Activated CD8-positive, alpha-beta memory T cell treated with anti-CD3 and anti-CD28 coated beads for 36 hours (primary cell): ENCODE results near the gene ZNF597. TPM values are rescaled to one million over a fixed set of nuclear protein-coding genes. Genes with fewer than 3 reads are reported as not detected.
"Not testable (repeated sequence)": the region's sequence is repeated elsewhere in the genome, so short reads cannot be mapped to it uniquely, and the experiment has no call there.

Source experiments
- CTCF ChIA-PET: fragments of 350-600 bp; sonication (Branson Sonifier 250); formaldehyde crosslinking; loops from one replicate; lab custom pipeline; 2021; ENCODE audit warnings: antibody characterized with exemption; lab: Charles Lee
- POLR2A ChIA-PET: fragments of 350-600 bp; sonication (Branson Sonifier 250); formaldehyde crosslinking; loops from one replicate; lab custom pipeline; 2021; ENCODE audit warnings: antibody characterized with exemption; lab: Charles Lee
- total RNA-seq, 2 experiments: library from RNA; stranded (reverse); gene quantifications; one replicate each; pipeline ENCODE4 v1.2.3, GENCODE V29; 2021

Gene ZNF597
- total RNA-seq, 2 experiments from 2014 or later: 1.9 to 2.2 TPM

DNA sequence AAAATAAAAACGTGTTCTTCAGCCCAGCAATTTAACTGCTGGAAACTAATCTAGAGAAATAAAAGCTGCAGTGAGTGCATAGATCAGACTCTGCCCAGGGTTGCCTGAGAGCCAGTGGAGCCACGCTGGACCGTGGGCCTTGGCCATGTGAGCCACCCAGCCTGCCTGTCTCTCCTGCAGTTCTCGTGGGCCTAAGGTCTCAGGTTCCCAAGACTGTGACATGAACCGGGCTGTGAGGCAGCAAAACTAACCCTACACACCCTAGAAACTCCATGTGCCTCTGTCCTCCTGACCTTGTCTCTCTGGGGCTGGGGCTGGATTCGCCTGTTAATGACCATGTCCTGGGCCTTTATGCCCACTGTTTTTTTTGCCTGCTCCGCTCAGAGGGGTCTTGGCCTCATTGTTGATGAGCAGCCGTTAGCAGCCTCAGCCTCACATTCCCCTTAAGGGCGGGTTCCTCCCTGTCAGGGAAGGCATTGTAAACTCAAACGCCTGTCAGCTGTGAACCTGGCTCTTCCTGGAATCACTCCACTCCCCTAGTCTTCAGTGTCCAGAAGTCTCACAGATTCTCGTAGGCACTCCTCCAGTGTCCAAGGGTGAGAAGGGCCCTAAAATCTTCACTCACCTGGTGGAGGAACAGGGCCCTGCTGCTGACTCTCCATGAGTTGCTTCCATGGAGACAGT, 35.1 kb upstream of the ZNF597 start:
- ChIA-PET CTCF (no interaction called here), POLR2A (no interaction called here)

DNA sequence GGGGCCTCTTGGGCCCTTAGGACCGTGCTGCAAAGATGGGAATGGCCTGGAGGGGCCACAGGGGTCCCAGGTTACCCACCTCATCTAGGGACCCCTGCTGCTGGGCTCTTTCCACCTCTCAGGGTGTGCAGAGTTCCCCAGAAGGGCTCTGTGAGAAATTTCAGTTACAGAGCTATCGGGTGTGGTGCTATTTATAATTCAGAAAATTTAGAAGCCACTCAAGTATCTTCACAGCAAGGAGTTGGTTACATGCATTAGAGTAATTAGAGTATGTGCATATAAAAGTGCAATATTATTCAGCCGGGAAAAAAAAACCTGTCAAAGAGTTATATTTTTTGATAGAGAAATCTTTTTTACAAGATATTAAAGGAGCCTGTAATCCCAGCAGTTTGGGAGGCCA, 33.1 kb upstream of the ZNF597 start:
- POLR2A ChIA-PET: no interaction called here
- CTCF ChIA-PET: no interaction called here

DNA sequence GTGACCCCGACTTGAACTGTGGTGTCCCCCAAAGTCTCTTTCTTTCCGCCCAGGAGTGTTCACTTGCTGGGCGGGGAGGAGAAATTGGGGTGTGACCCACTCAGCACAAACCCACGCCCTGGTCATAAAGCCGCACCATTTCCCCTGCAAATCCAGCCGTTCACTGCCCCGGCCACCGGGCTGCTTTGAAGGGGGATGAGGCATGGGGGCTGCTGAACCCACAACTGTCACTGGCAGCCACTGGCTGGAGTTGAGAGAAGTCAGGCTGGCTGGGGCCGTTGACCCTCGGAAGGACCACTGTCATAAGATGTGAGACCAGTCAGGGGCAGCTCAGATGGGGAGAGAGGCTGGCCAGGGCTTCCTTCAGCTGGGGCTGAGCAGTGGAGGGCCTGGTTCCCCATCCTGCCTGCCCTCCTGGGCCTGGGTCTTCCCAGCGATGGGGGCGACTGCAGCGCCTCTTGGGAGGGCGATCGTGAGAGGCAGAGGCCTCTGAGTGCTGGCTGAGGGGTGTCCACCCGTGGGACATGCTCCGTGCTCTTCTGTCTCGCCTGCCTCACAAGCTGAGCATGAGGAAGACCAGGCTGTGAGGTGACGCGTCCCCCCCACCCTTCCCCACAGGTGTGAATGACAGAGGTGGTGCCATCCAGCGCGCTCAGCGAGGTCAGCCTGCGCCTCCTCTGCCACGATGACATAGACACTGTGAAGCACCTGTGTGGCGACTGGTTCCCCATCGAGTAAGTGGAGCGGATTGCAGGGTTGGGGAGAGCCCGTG, 32.5 kb upstream of the ZNF597 start:
- POLR2A ChIA-PET: no interaction called here
- CTCF ChIA-PET: no interaction called here

DNA sequence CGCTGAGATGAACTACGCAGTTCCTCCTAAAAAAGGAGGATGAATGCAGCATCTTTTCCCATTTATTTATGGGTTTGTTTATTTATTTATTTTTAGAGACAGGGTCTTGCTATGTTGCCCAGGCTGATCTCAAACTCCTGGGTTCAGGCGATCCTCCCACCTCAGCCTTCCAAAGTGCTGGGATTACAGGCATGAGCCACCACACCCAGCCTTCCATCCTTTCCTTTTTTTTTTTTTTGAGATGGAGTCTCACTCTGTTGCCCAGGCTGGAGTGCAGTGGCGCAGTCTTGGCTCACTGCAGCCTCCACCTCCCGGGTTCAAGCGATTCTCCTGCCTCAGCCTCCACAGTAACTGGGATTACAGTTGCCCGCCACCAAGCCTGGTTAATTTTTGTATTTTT, 31.6 kb upstream of the ZNF597 start:
- POLR2A ChIA-PET, CTCF ChIA-PET: not testable (repeated sequence)

DNA sequence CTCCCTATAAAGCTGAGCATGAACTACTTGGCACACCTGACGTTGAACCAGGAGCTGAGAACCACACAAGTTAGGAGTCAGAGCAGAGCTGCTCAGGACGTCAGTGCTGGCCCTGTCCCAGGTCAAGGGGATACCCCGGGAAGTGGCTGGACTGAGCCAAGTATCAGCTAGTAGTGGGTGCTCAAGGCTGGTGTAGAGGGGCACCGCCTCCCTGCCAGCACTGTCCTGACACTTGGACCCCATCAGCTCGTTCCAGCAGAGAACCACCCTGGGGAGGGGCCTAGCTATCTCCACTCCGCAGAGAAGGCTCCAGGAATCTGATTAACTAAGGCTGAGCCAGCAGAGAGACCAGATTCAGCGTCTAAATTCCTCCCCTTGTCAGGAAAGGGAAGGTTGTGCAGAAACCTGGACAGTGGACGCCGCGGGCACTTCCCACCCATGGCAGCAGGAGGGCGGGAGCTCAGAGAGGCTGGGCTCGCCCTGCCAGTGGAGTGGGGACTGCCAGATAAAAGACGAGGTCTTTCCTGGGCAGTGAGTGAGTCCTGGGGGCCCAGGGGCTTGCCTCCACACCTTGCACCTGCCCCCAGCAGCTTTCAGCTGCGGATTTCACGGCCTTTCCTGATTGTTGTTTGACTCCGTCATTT, 31.0 kb upstream of the ZNF597 start:
- CTCF ChIA-PET: interaction anchor here (0.5 kb wide), 1 partner anchor 19 kb away, joined by 4 read pairs; no protein-coding TSS in a partner anchor
- POLR2A ChIA-PET: interaction anchor here (0.5 to 0.6 kb wide), 2 partner anchors 11 to 87 kb away, joined by 8 to 10 read pairs; no protein-coding TSS in a partner anchor

DNA sequence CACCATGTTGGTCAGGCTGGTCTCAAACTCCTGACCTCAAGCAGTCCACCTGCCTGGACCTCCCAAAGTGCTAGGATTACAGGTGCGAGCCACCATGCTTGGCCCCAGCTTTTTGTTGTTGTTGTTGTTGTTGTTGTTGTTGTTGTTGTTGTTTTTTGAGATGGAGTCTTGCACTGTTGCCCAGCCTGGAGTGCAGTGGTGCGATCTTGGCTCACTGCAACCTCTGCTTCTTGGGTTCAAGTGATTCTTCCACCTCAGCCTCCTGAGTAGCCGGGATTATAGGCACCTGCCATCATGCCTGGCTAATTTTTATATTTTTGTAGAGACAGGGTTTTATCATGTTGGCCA, 30.3 kb upstream of the ZNF597 start:
- CTCF ChIA-PET: interaction anchor here (0.5 kb wide), 1 partner anchor 18 kb away, joined by 4 read pairs; no protein-coding TSS in a partner anchor

DNA sequence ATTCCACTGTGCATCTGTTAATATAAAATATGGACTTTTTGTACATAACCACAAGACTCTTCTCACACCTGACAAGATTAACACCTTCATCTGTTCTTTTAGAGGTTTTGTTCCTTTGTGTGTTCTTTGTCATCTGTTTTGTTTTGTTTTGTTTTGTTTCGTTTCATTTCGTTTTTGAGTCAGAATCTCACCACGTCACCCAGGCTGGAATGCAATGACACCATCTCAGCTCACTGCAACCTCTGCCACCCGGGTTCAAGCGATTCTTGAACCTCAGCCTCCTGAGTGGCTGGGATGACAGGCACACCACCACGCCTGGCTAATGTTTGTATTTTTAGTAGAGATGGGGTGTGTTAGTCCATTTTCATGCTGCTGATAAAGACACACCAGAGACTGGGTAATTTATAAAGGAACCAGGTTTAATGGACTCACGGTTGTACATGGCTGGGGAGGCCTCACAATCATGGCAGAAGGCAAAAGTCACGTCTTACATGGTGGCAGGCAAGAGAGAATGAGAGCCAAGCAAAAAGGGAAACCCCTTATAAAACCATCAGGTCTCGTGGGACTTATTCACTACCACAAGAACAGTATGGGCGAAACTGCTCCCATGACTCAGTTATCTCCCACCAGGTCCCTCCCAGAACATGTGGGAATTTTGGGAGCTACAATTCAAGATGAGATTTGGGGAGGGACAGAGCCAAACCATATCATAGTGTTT, 29.7 kb upstream of the ZNF597 start:
- ChIA-PET CTCF (no interaction called here), POLR2A (no interaction called here)

More for the DNA sequence above, 30.3 kb upstream of the ZNF597 start:
- POLR2A ChIA-PET: interaction anchor here (0.5 kb wide), 1 partner anchor 10 kb away, joined by 8 read pairs; no protein-coding TSS in a partner anchor

DNA sequence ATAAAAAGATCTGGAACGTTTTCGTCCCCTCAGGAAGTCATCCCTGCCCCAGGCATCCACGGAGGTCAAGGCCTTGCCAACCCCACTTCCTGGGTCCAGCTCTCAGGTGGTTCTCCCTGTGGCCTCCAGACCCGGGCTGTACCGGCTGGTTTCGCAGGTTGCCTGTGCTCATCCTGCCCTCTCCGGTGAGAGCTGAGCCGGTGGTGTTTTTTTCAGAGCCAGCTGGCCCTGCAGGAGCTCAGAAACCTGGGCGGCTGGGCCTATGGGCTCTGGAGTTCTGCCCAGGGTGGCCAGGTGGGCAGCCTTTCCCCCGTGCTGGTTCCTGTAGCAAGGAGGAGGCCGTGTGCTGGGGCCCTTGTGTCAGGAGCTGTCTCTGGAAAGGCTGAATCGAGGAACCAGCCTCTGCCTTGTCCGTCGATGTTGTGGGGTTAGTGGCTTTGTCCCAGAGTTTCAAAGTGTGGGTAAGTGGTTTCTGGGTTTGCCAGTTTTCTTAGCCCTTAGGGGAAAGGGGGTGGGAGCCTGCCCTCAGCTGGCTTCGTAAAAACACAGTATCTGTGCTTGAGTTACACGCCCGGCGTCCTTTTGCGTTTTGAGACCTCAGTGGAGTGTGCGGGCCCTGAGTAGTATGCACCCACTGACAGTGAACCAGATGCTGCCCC, 28.3 kb upstream of the ZNF597 start:
- CTCF ChIA-PET: interaction anchor here (0.6 kb wide), 1 partner anchor 169 kb away, joined by 3 read pairs; no protein-coding TSS in a partner anchor
- POLR2A ChIA-PET: no interaction called here

DNA sequence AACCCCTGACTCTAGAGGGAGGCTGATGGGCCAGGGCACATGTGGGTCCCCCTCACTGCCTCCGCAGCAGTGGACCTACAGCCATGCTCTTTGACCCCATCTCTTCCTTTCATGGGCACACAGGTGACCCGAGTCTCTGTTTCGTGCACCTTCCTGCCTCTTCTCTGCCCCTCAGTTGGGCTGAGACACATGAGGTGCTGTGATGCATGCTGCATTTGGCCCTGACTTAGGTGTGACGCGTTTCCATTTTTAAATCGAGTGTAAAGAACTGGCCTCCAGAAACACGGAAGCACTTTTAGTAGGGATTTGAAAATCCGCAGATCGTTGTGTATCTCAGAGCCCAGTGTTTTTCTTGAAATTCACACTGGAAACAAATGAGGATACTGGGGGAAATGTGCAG, 27.4 kb upstream of the ZNF597 start:
- POLR2A ChIA-PET: no interaction called here
- CTCF ChIA-PET: interaction anchor here (0.6 kb wide), 1 partner anchor 168 kb away, joined by 3 read pairs; no protein-coding TSS in a partner anchor

DNA sequence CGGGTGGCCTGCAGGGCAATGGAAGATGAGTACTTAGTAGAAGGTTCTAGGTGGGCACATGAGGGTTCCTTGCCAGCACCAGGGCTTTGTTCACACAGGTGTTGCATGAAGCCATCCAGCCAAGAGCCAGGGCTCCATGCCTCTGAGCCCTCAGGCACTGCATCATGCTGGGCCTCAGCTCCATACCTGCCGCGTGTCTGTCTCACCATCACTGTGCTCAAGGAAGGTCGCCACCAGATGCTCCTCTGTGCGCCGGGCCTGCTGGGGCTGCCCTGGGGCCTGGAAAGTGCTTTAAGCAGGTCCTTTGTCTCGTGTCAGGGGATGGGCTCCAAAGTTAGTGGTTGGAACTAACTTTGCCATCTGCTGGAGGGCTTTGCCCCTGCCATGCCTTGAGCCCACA, 26.4 kb upstream of the ZNF597 start:
- CTCF ChIA-PET: no interaction called here
- POLR2A ChIA-PET: no interaction called here

DNA sequence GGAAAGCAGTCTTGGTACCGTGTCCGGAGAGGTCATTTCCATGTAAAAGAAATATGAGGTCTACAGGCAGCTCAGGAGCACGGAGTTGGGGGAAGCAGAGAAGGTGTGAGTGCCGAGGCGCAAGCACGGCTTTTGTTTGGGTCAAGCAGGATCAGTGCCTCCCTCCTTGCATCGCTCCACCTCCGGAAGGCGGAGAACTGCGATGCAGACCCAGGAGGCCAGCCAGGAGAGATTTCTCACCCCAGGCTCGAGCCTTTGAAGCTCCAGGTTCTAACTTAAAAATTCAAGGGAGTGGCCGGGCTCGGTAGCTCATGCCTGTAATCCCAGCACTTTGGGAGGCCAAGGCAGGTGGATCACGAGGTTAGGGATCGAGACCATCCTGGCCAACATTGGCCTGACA, 25.2 kb upstream of the ZNF597 start:
- CTCF ChIA-PET: no interaction called here

DNA sequence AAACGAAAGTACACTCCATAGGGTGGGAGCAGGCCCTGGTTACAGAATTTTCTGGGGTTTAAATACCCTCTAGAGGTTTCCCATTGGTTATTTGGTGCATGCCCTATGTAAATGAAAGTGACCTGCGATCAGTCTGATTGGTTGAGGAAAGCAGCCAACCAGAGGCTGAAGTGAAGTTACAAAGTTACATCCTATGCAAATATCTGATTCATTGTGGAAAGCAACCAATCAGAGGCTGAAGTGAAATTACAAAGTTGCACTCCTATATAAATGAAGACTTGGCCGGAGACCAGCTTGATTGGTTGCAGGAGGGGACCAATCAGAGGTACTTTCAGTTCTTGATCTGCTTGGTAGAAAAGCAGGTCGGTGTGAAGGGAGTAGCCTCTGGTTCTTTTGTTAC, 24.6 kb upstream of the ZNF597 start:
- ChIA-PET POLR2A (no interaction called here), CTCF (no interaction called here)

More for the DNA sequence above, 25.2 kb upstream of the ZNF597 start:
- POLR2A ChIA-PET: no interaction called here

DNA sequence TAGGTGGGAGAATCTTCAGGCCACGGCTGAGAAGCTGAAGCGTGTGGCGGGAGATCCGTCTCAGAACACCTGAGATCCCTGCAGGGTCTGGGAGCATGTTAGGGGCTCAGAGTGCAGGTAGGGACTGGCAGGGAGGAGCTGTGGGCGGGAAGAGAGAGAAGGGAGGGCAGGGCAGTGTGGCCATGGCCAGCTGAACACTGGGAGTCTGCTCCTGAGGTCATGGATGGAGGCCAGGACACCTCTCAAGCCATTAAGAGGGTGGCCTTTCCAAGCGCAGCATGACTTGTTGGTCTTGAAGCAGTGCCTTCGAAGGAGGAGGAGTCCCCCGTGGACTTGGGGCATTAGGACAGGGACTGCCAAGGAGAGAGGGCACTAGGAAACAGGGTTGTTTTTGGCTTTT, 23.9 kb upstream of the ZNF597 start:
- ChIA-PET CTCF (no interaction called here), POLR2A (no interaction called here)

DNA sequence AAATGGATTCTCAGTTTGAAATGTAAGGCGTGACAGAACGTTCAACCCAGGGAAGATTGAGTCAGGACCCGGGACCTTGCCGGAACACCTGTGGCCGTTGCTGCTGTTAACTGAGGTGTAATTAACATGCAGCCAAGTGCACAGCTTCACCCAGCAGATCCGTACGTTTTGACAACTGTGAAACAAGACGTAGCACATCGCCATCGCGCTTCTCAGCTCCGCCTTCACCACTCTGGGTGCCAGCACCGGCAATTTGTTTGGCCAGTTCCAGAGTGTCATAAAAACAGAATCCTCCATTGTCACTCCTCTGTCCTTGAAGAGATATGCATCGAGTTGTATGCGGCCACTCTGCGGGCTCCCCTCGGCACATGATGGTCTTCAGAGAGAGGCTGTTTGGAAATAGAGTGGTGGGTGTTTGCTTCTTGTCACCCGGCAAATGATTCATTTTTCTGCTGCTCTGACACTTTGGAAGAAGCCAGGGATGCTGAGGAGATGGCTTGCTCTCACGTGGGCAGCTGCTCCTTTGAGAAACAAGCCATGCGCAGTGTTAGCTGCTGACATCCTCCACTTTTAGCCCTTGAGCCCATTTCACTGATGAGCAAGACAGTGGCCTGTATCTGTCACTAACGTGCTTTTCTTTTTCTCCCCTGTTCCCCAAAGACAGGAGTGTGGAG, 22.7 kb upstream of the ZNF597 start:
- POLR2A ChIA-PET: interaction anchor here (0.5 kb wide), 1 partner anchor 419 kb away, joined by 3 read pairs; no protein-coding TSS in a partner anchor

DNA sequence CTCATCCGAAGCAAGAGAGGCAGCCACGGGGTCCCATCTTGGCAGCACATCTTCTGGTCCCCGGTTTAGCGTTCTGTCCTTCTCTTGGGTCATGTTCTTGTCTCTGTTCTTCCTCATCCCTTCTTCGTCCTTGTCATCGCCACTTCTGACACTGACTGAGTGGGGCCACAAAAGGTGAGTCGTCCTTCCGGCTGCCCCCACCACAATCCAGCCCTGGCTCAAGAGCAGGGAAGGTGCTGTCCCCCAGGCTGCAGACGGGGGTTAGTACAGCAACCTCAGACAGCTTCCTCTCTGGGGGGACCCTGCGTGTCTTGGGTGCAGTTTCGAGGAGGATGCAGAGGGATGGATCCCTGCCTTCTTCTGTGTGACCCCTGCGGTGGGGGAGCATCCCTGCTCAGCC, 22.0 kb upstream of the ZNF597 start:
- ChIA-PET CTCF (no interaction called here), POLR2A (no interaction called here)

More for the DNA sequence above, 22.7 kb upstream of the ZNF597 start:
- CTCF ChIA-PET: no interaction called here

DNA sequence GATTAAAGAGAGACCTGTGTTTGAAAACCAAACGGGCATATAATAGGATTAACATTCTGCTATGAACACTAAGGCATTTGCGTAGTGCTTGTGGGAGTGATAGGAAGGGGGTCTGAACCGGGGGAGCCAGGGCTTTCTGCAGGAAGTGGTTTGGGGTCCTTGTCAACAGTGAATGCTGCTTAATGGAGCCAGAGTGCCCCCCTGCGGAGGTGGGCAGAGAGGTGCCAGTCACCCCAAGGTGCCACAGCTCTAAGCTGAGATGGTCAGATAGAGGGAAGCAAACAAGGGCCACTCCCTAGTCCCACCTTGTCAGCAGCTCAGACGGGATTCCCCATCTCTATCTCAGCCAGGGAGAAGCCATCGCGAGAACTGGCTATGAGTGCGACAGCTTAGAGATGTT, 17.8 kb upstream of the ZNF597 start:
- ChIA-PET POLR2A (no interaction called here), CTCF (interaction anchor here (0.7 kb wide), 1 partner anchor 42 kb away, joined by 4 read pairs; no protein-coding TSS in a partner anchor)

DNA sequence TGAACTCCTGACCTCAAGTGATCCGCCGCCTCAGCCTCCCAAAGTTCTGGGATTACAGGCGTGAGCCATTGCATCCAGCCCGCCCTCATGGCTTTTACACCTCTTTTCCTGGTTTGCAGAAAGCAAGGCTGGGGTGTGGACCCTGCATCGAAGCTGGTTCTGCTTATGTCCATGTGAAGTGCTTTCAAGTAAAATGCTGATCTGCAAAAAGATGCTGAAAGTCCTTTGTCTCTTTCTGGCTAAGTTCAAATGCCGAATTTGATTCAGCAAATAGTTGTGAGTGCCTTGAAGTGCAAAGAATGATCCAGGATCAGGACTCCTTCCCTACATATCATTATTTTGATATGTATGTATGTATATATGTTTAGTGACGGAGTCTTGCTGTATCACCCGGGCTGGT, 17.3 kb upstream of the ZNF597 start:
- CTCF ChIA-PET: no interaction called here
- POLR2A ChIA-PET: no interaction called here

DNA sequence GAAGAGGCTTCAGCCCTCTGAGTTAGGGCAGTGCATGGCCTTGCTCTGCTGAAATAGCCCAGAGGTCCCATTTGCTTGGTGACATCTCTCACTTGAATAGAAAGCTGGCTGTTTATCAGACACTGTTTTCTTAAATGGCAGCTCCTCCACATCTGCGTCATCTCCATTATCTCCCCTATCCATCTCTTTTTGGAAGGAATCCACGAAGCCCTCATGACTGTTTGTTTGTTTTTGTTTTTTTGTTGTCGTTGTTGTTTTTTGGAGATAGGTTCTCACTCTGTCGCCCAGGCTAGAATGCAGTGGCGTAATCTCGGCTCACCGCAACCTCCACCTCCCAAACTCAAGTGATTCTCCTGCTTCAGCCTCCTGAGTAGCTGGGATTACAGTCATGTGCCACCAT, 16.8 kb upstream of the ZNF597 start:
- CTCF ChIA-PET: no interaction called here
- POLR2A ChIA-PET: interaction anchor here (0.5 kb wide), 1 partner anchor 309 kb away, joined by 3 read pairs; no protein-coding TSS in a partner anchor
